Endothelial cell of umbilical vein (primary cell): ENCODE measurements around the gene PLAAT1. TPM values are rescaled to one million over a fixed set of nuclear protein-coding genes. Genes with fewer than 3 reads are reported as not detected.
A peak's percentile ranks its signal among the peaks of the same experiment; 100 is the strongest.

Experiments
- BruUV-seq: library from RNA; stranded (reverse); fragments of 400-500 nt; replicated peaks from 2 replicates; lab custom pipeline; 2021; lab: Mats Ljungman, UMichigan
- CTCF ChIA-PET: fragments of 300-600, 350-600 bp; sonication (Branson Sonifier 250); formaldehyde crosslinking; loops from one replicate; lab custom pipeline; 2021; ENCODE audit warnings: antibody characterized with exemption, inconsistent platforms; lab: Charles Lee
- POLR2A ChIA-PET: fragments of 300-600, 350-600 bp; sonication (Branson Sonifier 250); formaldehyde crosslinking; loops from one replicate; lab custom pipeline; 2021; ENCODE audit warnings: antibody characterized with exemption, inconsistent platforms; lab: Charles Lee
- DNase-seq: peaks from one replicate; pipeline ENCODE4 v3.0.0-alpha.2; 2011; ENCODE audit warnings: low read depth, low spot score
- FAIRE-seq: peaks from 2 replicates; lab custom pipeline; 2011; peaks lifted over from hg19 to GRCh38; lab: Jason Lieb, UNC
- H2AFZ ChIP-seq: 2 replicates; pipeline ENCODE4 v1.6.0; 2012; ENCODE audit warnings: low read depth, low read length, control low read depth, inconsistent platforms
- H3K27ac ChIP-seq: 2 replicates; pipeline ENCODE4 v1.5.1; 2011; ENCODE audit warnings: low read depth, mild to moderate bottlenecking, control low read depth, low read length, moderate library complexity; ENCODE audit not compliant: insufficient read depth
- H3K27me3 ChIP-seq, 2 experiments: 2 replicates each; pipeline versions ENCODE4 v1.6.0 to v1.6.1; 2011; ENCODE audit warnings: low read length in 2 of 2, mixed read lengths in 1 of 2; ENCODE audit not compliant: control insufficient read depth in 2 of 2, insufficient read depth in 2 of 2
- H3K36me3 ChIP-seq, 2 experiments: 2 replicates in 1 of 2; 3 replicates in 1 of 2; pipeline ENCODE4 v1.5.1; 2011; ENCODE audit warnings: low read length in 2 of 2, mild to moderate bottlenecking in 1 of 2, moderate library complexity in 1 of 2; ENCODE audit not compliant: control insufficient read depth in 2 of 2, insufficient read depth in 2 of 2; ENCODE audit errors: extremely low read depth in 1 of 2
- H3K4me1 ChIP-seq: 3 replicates; pipeline ENCODE4 v1.5.1; 2011; ENCODE audit warnings: mild to moderate bottlenecking, low read length; ENCODE audit not compliant: control insufficient read depth, insufficient read depth; ENCODE audit errors: extremely low read depth
- H3K4me2 ChIP-seq: 2 replicates; pipeline ENCODE4 v1.6.1; 2011; ENCODE audit warnings: low read length, control low read depth, mixed read lengths; ENCODE audit not compliant: insufficient read depth
- H3K4me3 ChIP-seq, 3 experiments: fragments of 200-600 bp in 1 of 3; sonication (generic), shearing (Covaris generic) in 1 of 3; replicated peaks in 1 of 3; 2 replicates each; pipeline ENCODE4 v1.5.1; 2011 to 2016; ENCODE audit warnings: control low read depth in 3 of 3, low read length in 3 of 3, mild to moderate bottlenecking in 2 of 3, inconsistent platforms in 1 of 3, low read depth in 1 of 3, moderate library complexity in 1 of 3; ENCODE audit not compliant: insufficient read depth in 1 of 3
- H3K79me2 ChIP-seq: 2 replicates; pipeline ENCODE4 v1.6.0; 2012; ENCODE audit warnings: low read length, inconsistent platforms; ENCODE audit not compliant: control insufficient read depth, insufficient read depth
- H3K9ac ChIP-seq: replicated peaks from 2 replicates; pipeline ENCODE3; 2011; ENCODE audit warnings: low read length, control low read depth; ENCODE audit not compliant: insufficient read depth; ENCODE audit errors: extremely low read depth
- H3K9me1 ChIP-seq: replicated peaks from 3 replicates; pipeline ENCODE4 v1.6.0; 2011; ENCODE audit warnings: mild to moderate bottlenecking, low read length; ENCODE audit not compliant: control insufficient read depth, insufficient read depth; ENCODE audit errors: extremely low read depth
- H3K9me3 ChIP-seq: replicated peaks from 2 replicates; pipeline ENCODE4 v1.5.1; 2012; ENCODE audit warnings: low read length, inconsistent platforms; ENCODE audit not compliant: control insufficient read depth, insufficient read depth
- H4K20me1 ChIP-seq: replicated peaks from 2 replicates; pipeline ENCODE3; 2011; ENCODE audit warnings: mild to moderate bottlenecking, low read length; ENCODE audit not compliant: control insufficient read depth, insufficient read depth; ENCODE audit errors: extremely low read depth
- EZH2 ChIP-seq: IDR thresholded peaks from 2 replicates; pipeline ENCODE4 v1.6.1; 2012; ENCODE audit warnings: borderline replicate concordance, low read depth, mild to moderate bottlenecking, moderate library complexity, low read length, inconsistent platforms; ENCODE audit not compliant: severe bottlenecking
- FOS ChIP-seq: IDR thresholded peaks from 2 replicates; pipeline ENCODE4 v1.6.1; 2011; ENCODE audit warnings: mild to moderate bottlenecking, low read length, moderate library complexity, borderline replicate concordance; ENCODE audit not compliant: insufficient read depth
- GATA2 ChIP-seq: IDR thresholded peaks from 2 replicates; pipeline ENCODE4 v1.7.0; 2011; ENCODE audit warnings: low read depth, mild to moderate bottlenecking, moderate library complexity, mixed read lengths, low read length; ENCODE audit not compliant: insufficient read length, insufficient read depth
- JUN ChIP-seq: IDR thresholded peaks from 2 replicates; pipeline ENCODE4 v1.6.1; 2011; ENCODE audit warnings: borderline replicate concordance, low read depth; ENCODE audit not compliant: insufficient read length, insufficient read depth
- MYC ChIP-seq: IDR thresholded peaks from one replicate; pipeline ENCODE4 v1.6.1; 2011; ENCODE audit warnings: mild to moderate bottlenecking, low read depth, low read length
- POLR2A ChIP-seq: IDR thresholded peaks from 2 replicates; pipeline ENCODE4 v1.6.1; 2012; ENCODE audit warnings: low read depth, mild to moderate bottlenecking, control low read depth, low read length
- POLR2AphosphoS5 ChIP-seq: IDR thresholded peaks from 2 replicates; pipeline ENCODE4 v1.6.1; 2012; ENCODE audit warnings: low read depth, mild to moderate bottlenecking, control low read depth, low read length, moderate library complexity; ENCODE audit not compliant: insufficient read depth
- dilution Hi-C: fragments of 300-500 bp; cut with MboI; formaldehyde crosslinking; loops from one replicate; pipeline ENCODE4 v1.15.0; 2019; ENCODE audit warnings: low sequenced_read_pairs; ENCODE audit not compliant: extremely low pct_ligation_motif_present
- intact Hi-C: fragments of 100-400 bp; cut with micrococcal nuclease; formaldehyde crosslinking; loops from one replicate; pipeline ENCODE4 v1.10.0; 2022
- polyA plus RNA-seq, 4 experiments: library from polyadenylated mRNA; depleted of rRNA in 3 of 4; stranded (reverse) in 3 of 4; unstranded in 1 of 4; fragments of >200 nt; gene quantifications; 2 replicates each; pipeline versions ENCODE4 v1.2.1 to v1.2.3, GENCODE V29; 2011 to 2012; ENCODE audit warnings: missing spikeins in 1 of 4
- total RNA-seq: library from RNA; stranded (reverse); gene quantifications from 2 replicates; pipeline ENCODE4 v1.2.3, GENCODE V29; 2021
- TF ChIP-seq, protein P1 (sequence below): IDR thresholded peaks from 2 replicates; pipeline ENCODE4 v1.6.1; 2011; ENCODE audit not compliant: insufficient read depth, insufficient read length
- TF ChIP-seq, protein P2 (sequence below), 2 donors: IDR thresholded peaks; 1 replicate in 1 of 2; 2 replicates in 1 of 2; pipeline ENCODE4 v1.5.1; 2011; ENCODE audit warnings: low read length in 2 of 2, mild to moderate bottlenecking in 2 of 2, moderate library complexity in 2 of 2, control low read depth in 1 of 2, inconsistent platforms in 1 of 2, low read depth in 1 of 2; ENCODE audit not compliant: insufficient read depth in 1 of 2; ENCODE audit errors: extremely low read depth in 1 of 2

The PLAAT1 gene
- total and polyA plus RNA-seq, 2 donors (not counting 3 experiments of a cell fraction or from before 2014, with no cell fraction given), result 0.58 to 0.75 TPM

DNA sequence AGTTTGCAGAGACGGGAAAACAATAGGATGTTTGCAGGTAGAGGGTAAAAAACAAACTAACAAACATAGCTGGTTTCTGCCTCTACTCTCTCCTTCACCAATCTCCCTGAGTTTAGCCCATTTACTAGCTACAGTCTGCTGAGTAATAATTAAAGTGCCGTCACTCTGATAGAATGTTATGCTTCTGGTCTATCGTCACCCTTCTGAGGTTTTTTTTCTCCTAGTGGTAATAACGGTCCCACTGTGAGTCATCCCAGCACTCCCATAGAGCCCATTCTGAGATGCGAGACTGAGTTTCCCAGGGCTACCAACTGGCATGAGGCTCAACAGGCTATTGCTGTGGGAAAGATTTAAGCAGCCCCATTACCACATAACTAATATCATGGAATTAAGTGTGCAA lies 56.4 kb downstream of the PLAAT1 start:
- Histone ChIP-seq H3K9ac (no peak overlapping the region), H3K4me3 (no peak overlapping the region), H4K20me1 (no peaks in the 10 kb centered on the region), H3K4me1 (peaks cover 8% of the 10 kb centered on the region), H3K27me3 (no peaks in the 10 kb centered on the region), H3K9me1 (no peaks in the 10 kb centered on the region), H3K27ac (no peak overlapping the region), H3K36me3 (no peaks in the 10 kb centered on the region), H2AFZ (no peak overlapping the region), H3K9me3 (no peaks in the 10 kb centered on the region), H3K79me2 (no peaks in the 10 kb centered on the region), H3K4me2 (no peak overlapping the region)
- dilution Hi-C loops (no loop called here), intact Hi-C loops (no loop called here)
- ChIA-PET CTCF (interaction anchor here (1.2 kb wide), 1 partner anchor 7 kb away, joined by 3 read pairs; no protein-coding TSS in a partner anchor), POLR2A (no interaction called here)
- TF ChIP-seq, protein P1, sequence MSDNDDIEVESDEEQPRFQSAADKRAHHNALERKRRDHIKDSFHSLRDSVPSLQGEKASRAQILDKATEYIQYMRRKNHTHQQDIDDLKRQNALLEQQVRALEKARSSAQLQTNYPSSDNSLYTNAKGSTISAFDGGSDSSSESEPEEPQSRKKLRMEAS, result no peak
- no peak for TF ChIP-seq JUN
- TF ChIP-seq EZH2, result no peak
- no peak for TF ChIP-seq POLR2A
- FAIRE-seq, result no peak
- BruUV-seq, result no TSS peak
- DNase-seq, result no peak

DNA sequence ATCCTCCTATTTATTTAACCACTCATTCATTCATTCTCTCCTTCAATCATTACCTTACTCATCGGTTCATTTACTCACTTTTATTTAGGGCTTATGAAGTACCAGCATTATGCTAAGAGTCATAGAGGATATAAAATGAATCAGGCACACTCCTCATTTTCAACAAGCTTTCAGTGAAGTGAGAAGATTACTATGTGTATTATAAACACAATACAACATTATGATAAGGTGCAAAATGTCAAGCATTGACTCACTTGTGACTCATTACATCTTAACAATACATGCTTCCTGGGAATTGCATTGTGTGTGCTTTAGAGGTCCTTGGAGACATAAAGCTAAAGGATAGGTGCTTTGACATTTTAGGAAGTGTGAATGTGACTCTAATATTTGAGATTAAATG lies 60.4 kb downstream of the PLAAT1 start:
- Histone ChIP-seq H3K9me1 (no peaks in the 10 kb centered on the region), H4K20me1 (no peaks in the 10 kb centered on the region), H3K9ac (no peak overlapping the region), H3K4me1 (peaks cover 8% of the 10 kb centered on the region), H3K4me3 (no peak overlapping the region), H3K4me2 (no peak overlapping the region), H3K27ac (no peak overlapping the region), H2AFZ (no peak overlapping the region), H3K36me3 (no peaks in the 10 kb centered on the region), H3K79me2 (no peaks in the 10 kb centered on the region), H3K9me3 (no peaks in the 10 kb centered on the region), H3K27me3 (no peaks in the 10 kb centered on the region)
- intact Hi-C loops (loop anchor here (2.0 kb wide), 2 partner anchors 61 to 159 kb away; partner anchors contain the start of gene PLAAT1), dilution Hi-C loops (no loop called here)
- ChIA-PET CTCF (interaction anchor here (0.7 to 1.9 kb wide), 9 partner anchors 8 to 498 kb away, joined by 3 to 5 read pairs (median 3); no protein-coding TSS in a partner anchor), POLR2A (no interaction called here)
- TF ChIP-seq JUN (peak; percentile 98), MYC (no peak), POLR2AphosphoS5 (no peak), POLR2A (no peak), GATA2 (peak; percentile 45), EZH2 (no peak), FOS (peak; percentile 94)
- TF ChIP-seq, protein P2, sequence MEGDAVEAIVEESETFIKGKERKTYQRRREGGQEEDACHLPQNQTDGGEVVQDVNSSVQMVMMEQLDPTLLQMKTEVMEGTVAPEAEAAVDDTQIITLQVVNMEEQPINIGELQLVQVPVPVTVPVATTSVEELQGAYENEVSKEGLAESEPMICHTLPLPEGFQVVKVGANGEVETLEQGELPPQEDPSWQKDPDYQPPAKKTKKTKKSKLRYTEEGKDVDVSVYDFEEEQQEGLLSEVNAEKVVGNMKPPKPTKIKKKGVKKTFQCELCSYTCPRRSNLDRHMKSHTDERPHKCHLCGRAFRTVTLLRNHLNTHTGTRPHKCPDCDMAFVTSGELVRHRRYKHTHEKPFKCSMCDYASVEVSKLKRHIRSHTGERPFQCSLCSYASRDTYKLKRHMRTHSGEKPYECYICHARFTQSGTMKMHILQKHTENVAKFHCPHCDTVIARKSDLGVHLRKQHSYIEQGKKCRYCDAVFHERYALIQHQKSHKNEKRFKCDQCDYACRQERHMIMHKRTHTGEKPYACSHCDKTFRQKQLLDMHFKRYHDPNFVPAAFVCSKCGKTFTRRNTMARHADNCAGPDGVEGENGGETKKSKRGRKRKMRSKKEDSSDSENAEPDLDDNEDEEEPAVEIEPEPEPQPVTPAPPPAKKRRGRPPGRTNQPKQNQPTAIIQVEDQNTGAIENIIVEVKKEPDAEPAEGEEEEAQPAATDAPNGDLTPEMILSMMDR (IDR thresholded peaks at IDR 0.05; ENCODE audit: extremely low read depth in 1 of 2, insufficient read depth in 1 of 2, low read depth in 1 of 2, low read length in 2 of 2), result no peak
- TF ChIP-seq, protein P1, result no peak
- DNase-seq (peak; percentile 85), FAIRE-seq (peak; percentile 65)
- no TSS peak for BruUV-seq
